ENCODE results near the gene OSGEP.

Gene OSGEP

GRCh38 chr14:20409226-20409625 lies 45.4 kb downstream of the OSGEP start:
- Histone ChIP-seq H3K4me2 (no peak overlapping the region), H3K9ac (no peak overlapping the region), H3K4me3 (no peak overlapping the region), H3K27ac (no peak overlapping the region), H3K27me3 (no peaks in the 10 kb centered on the region), H3K9me3 (no peaks in the 10 kb centered on the region), H4K20me1 (peaks cover 36% of the 10 kb centered on the region; the same call in 1 of the 2 replicates), H3K36me3 (peaks cover 51% of the 10 kb centered on the region), H3K4me1 (peaks cover 23% of the 10 kb centered on the region)
- no peak for TF ChIP-seq Cebpa-rat (IDR thresholded peaks at IDR 0.05)

DNA sequence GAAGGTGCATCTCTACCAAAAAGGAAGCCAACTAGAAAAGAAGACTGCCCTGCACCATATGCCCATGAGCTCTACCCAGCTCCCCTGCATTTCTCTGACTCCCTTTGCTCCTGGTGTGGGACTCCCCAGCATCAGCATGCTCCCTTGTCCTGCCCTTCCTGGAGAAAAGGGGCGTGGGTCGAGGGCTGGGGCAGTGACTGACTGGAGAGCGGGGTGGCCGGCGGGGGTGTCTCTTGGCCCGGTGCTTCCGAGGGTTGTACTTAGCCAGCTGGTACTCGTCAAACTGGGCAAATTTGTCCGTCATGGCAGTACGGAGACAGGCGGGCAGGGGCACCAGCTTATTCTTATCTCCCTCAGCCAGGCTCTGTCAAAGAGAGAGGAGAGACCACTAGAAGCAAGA lies 51.1 kb downstream of the OSGEP start:
- Histone ChIP-seq H3K36me3 (peaks cover 98% of the 10 kb centered on the region), H4K20me1 (peaks cover 31% of the 10 kb centered on the region; the same call in 1 of the 2 replicates), H3K9me3 (no peaks in the 10 kb centered on the region), H3K4me1 (no peaks in the 10 kb centered on the region), H3K4me2 (no peak overlapping the region), H3K27me3 (no peaks in the 10 kb centered on the region), H3K4me3 (no peak overlapping the region), H3K27ac (no peak overlapping the region), H3K9ac (no peak overlapping the region)
- no peak for TF ChIP-seq Cebpa-rat (IDR thresholded peaks at IDR 0.05)

DNA sequence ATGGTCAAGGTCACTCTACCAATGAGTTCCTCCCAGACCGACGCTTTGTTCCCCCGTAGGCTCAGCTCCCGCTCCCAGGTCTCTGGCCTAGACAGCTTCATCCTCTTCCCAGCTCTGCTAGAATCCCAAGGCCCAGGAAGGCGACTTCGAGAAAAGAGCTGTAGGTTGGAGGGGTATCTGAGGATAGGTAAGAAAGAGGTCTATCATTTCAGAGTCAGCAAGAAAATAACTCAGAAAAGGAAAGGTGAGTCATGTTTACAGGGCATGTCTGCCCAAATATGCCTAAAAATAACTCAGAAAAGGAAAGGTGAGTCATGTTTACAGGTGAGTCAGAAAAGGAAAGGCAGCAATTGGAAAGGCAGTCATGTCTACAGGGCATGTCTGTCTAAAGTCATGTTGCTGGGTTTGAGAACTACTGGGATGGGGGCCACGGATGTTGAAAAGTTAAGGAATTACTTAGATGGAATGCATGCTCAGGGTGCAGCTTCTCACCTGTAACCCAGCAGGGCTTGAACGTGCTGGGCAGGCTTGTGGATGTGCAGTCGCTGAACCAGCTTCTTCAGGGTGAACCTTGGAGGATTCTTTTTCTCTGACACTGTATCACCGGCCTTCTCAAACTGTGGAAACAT lies 53.5 kb downstream of the OSGEP start:
- peaks cover 98% of the 10 kb centered on the region for H3K36me3 ChIP-seq

DNA sequence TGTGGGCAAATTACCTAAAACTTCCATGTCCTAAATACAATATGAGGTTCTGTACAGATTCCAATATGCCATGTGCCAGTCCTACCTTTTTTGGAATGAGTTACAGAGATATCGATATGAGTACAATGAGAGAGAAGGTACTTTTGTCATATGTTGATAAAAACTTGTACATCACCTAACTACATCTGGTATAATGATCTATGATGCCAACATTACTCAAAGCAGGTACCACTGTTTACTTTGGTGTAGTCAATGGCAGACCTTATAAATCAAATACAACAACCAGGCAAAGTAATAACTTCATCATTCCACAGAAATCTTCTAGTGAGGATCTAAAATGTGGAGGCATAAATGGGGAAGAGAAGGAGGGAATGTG lies 54.0 kb downstream of the OSGEP start:
- H3K9me3 ChIP-seq, result no peaks in the 10 kb centered on the region
- no peak overlapping the region for H3K4me2 ChIP-seq
- no peak for TF ChIP-seq Cebpa-rat (IDR thresholded peaks at IDR 0.05)
- no peak overlapping the region for H3K27ac ChIP-seq
- no peaks in the 10 kb centered on the region for H3K4me1 ChIP-seq
- H3K36me3 ChIP-seq, result peaks cover 98% of the 10 kb centered on the region
- no peak overlapping the region for H3K9ac ChIP-seq
- H3K4me3 ChIP-seq, result no peak overlapping the region
- no peaks in the 10 kb centered on the region for H3K27me3 ChIP-seq
- H4K20me1 ChIP-seq, result peaks cover 6% of the 10 kb centered on the region; the same call in 1 of the 2 replicates

More for the DNA sequence above, 53.5 kb downstream of the OSGEP start:
- Histone ChIP-seq H3K4me1 (no peaks in the 10 kb centered on the region), H3K27me3 (no peaks in the 10 kb centered on the region), H3K4me3 (no peak overlapping the region), H3K4me2 (no peak overlapping the region), H3K9me3 (no peaks in the 10 kb centered on the region), H3K9ac (no peak overlapping the region), H3K27ac (no peak overlapping the region), H4K20me1 (peaks cover 8% of the 10 kb centered on the region; the same call in 1 of the 2 replicates)
- no peak for TF ChIP-seq Cebpa-rat (IDR thresholded peaks at IDR 0.05)

- no peaks in the 10 kb centered on the region for H3K4me1 ChIP-seq
- H3K36me3 ChIP-seq, result peaks cover 96% of the 10 kb centered on the region
- no peaks in the 10 kb centered on the region for H3K9me3 ChIP-seq
- TF ChIP-seq Cebpa-rat (IDR thresholded peaks at IDR 0.05), result no peak
- H3K4me3 ChIP-seq, result no peak overlapping the region
- H3K4me2 ChIP-seq, result no peak overlapping the region
- no peak overlapping the region for H3K9ac ChIP-seq
- no peaks in the 10 kb centered on the region for H3K27me3 ChIP-seq
- H3K27ac ChIP-seq, result no peak overlapping the region
- 0 out of 2 replicates have a peak, but pooled peaks cover 5% of the 10 kb centered on the region for H4K20me1 ChIP-seq
Measured at GRCh38 chr14:20397511-20397910, 57.1 kb downstream of the OSGEP start.

All from BLaER1 (cell line).